HG03175 (cell line): Measurements from ENCODE around the gene DDX23.
"Not testable (repeated sequence)": the region's sequence is repeated elsewhere in the genome, so short reads cannot be mapped to it uniquely, and the experiment has no call there.

Experiments
- ATAC-seq: cut with Tn5 transposase; IDR thresholded peaks from one replicate; pipeline ENCODE4 v1.9.1; 2021; ENCODE audit warnings: mild to moderate bottlenecking, moderate library complexity; ENCODE audit not compliant: unreplicated experiment

DDX23 gene

DNA sequence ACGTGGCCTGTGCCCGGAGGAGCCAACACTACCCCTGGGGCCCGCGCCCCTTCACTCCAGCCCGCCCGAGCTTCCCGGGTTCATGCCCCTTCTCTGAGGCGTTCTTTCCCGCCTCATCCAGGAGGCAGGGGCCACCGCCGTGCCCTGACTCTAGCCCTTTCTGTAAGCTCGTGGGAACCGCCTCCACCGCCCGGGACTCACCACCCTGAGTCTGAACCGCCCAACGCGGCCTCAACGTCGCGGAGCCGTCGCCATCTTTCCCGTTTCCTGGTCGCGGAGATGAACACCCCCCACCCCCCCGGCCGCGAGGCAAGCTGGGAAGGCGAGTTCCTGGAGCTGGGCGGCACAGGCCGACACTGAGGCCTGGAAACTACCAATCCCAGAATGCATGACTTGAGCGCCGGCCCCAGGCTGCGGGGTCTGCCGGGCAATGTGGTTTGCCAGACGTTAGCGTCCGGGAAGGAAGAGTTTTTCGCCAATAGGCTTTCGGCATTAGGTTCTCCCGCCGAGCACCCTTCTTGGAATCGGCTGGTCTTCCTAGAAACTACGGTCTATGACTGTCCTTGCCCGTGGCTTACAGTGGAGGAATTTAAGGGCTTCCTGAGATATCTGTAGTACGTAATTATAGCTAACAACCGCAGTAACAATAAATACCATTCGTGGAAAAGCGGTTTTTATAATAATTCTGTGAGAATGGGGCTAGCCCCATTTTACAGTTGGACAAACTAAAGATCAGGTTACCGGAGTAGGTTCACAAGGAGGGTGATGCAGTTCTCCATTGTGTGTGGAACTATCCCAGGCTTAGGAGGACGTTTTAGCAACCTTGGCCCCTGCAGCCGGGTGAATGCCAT, at the start of gene DDX23:
Gene DDX23 (minus strand): TSS at position 281 of the 851 bp plus-strand sequence. CDS start 6,381 bp downstream, outside the sequence.
- peak; percentile 94 for ATAC-seq

DNA sequence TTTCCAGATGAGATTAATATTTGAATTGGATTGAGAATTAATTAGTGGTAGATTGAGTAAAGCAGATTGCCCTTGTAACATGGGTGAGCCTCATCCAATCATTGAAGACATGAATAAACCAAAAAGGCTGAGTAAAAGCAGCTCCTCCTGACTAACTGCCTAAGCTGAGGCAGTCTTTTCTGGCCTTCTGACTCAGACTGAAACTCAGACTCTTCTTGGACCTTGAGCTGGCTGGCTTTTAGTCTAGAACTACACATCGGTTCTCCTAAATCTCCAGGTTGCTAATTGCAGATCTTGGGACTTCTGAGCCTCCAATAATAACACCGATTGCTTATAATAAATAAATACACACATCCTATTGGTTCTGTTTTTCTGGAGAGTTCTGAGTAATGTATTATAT, 49.3 kb upstream of the DDX23 start:
- peak; percentile 54 for ATAC-seq

DNA sequence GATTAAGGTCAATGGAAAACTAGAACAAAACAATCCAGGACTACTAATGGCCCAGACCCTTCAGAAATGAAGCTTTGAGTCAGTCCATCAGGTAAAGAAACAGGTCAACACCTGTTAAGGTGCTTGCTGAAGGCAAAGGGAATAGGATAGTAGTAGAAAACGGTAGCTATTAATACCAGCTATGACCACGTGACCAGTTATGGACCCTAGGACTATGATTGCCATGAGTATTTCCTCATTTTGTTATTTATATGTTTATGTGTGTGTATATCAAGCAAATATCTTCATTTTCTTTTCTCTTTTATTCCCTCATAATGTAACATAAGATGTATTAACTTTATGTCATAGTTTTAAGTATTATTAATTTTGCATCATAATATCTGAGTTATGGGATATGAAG, 47.7 kb upstream of the DDX23 start:
- no peak for ATAC-seq

DNA sequence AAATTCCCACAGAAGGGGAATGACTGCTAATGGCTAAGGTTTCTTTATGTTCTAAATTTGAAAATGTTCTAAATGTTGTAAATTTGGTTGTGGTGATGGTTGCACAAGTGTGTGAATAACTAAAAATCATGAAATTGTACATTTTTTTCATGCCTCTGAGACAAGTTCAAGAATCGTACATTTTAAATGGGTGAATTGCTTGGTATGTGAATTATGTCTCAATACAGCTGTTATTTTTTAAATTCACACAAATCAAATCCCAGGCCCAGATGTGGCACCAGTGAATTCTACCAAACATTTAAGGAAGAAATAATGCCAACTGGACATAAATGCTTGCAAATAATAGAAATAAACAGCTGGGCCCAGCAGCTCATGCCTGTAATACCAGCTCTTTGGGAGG, 42.3 kb upstream of the DDX23 start:
- no peak for ATAC-seq

DNA sequence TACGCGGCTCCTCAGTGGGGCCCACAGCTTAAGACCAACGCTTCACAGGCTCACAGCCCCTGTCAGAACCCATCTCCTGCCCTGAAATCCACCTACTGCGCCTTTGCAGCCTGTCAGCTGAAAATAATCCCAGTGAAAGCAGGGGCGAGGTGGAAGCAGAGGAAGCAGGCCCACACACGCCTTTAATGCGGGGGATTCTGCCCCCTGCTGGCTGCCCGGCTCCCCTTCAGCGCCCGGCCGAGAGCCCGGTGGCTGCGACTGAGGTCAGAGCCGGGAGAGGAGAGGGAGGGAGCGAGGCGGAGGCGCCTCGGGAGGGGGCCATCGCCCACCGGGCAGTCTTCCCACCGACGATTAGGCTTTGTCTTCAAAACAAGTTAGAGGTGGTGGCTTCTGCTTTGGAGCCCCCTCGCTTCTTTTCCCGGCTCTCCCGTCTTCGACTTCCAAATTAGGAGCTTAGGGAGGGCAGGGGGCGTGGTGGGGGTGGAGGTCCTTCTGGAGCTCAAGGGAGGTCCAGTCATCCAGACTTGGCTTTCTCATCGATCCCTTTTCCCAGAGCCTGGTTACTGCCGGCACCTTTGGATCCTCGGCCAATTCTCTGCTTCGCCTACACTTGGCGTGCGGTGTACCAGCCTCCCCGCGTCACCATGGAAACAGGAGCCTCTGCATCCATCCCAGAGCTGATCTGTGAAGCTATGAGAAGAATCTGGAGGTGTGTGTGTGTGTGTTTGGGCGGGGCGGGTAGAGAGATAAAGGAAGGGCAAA, 38.9 kb upstream of the DDX23 start:
- ATAC-seq: peak; percentile 82

DNA sequence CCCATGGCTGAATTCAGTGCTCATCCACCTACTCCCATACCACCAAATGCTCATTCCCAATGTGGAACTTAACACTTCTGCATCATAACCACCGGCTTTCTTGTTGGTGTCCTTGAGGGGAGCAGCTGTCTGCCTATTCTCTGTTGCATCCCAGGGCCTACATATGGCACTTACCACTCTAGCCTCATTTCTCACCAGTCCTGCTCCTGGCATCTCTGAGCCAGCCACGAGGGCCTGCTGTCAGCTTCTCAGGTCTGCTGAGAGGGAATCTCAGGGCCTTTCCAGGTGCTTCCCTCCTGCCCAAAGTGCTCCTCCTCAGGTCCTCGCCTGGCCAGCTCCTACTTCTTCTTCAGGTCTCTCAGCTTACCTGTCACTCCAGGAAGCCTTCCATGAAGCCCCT, 37.7 kb upstream of the DDX23 start:
- ATAC-seq: no peak

DNA sequence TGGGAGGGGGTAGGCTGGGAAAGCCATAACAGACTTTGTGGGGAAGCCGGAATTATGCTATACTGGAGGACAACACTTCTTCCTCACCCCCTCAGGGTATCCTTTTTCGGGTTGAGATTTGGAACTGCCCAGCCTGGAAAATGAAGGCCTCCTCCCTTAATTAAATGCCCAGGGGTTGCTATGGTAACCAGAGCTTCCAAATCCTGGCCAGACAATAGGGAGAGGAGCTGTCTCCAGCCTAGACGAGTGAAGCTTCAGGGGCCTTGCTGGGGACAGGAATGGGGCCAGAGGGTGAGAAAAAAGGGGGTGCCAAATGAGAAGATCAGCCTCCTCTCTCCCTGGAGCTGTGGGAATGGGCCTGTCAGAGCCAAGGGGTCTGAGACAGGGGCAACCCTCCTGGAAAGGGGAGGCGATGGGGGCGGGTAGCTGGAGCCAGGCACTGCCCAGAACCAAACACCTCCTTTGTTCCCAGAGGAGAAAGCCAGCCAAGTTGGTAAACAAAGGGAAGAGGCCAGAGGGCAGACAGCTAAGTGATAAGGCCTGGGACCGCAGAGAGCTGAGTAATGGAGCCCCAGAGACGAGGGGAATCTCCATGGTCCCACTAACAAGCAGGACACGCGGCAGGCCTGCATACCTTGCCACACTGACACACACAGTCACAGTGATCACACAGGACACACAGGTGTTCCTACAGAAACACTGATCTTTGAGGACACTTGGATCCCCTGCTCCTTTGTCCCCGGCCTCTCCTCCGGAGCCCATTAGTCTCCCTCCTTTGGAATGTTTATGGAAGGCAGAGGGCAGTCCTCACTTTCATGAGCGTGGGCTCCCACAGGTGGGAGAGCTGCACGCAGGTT, 31.6 kb upstream of the DDX23 start:
- no peak for ATAC-seq

DNA sequence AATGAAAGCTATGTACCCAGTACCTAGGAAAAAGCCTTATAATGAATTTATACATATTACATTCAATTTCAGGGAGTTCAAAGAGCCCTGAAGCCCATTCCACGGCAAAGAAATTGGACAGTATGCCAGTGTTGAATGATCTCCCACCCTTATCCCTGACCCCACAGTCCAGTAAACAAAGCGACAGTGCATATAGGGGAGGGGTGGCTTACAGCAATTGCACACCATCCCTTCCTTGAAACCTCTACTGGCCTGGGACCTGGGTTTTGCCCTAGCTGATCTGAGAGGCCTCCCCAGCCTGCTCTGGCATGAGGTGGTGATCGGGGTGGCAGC, 31.0 kb upstream of the DDX23 start:
- ATAC-seq: no peak

DNA sequence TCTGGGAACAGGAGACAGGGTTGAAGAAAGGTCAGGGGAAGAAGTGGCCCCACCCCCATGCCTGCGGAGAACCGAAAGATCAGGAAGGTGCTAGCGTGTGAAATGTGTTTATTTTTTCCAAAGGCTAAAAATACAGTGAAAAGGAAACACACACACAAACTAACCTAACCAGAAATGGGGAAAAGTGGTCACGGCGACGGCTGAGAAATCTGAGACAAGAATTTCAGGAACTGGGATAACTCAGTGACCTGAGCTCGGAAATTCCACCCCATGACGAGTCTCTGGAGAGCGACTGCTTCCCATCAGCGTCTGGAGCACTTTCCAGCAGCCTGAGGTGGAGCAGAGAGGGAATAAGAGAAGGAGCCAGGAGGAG, 30.3 kb upstream of the DDX23 start:
- no peak for ATAC-seq

DNA sequence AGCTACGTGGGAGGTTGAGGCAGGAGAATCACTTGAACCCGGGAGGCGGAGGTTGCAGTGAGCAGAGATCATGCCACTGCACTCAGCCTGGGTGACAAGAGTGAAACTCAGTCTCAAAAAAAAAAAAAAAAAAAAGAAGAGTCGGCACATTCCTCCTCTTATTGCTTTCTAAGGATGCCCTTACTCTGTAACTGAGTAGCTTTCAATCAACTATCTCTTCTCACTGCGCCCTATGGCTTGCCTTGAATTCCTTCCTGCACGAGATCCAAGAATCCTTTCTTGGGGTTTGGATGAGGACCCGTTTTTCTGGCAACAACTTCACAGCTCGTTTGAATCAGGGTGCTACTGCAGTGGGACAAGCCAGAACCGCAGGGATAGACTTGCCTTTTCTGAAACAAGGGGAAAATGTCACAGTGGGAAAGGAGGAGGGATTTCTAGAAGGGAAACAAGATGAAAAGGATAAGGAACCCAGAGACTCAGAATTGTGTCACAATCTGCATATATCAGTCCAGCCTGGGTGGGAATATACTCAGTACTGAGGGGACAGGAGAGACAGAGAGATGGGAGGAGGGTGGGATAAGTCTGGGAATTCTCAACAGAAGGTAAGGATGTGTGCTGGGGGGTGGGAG, 29.8 kb upstream of the DDX23 start:
- ATAC-seq: no peak

DNA sequence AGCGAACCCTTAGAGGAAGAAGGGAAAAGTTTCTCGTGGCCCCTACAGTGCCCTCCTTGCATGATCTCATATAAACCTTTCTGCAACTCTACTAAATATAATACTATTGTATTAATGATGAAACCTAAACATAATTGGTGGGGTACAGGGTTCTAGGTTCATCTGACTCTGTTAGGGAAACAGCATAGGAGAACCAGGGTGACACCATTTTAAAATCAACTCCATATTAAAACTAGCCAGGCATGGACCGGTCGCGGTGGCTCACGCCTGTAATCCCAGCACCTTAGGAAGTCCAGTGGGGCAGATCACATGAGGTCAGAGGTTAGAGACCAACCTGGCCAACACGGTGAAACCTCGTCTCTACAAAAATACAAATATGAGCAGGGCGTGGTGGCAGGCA, 28.7 kb upstream of the DDX23 start:
- ATAC-seq: no peak

DNA sequence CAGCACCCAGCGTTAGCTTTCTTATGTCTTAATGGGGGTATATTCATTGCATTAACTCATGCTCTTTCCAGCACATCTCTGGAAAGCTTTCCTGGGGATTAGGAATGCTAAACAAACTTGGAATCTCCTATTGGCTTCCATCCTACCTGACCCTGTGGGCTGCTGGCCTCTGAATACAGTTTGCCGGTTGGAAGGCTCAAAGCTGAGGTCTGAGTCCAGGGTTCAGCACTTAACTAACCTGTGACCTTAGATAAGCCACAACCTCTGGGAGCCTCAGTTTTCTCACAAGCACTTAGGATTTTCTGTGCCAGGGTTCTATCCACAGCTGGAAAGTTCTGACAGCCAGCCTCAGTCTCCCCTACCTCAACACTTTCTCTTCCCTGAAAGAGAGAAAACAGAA, 26.6 kb upstream of the DDX23 start:
- ATAC-seq: no peak

DNA sequence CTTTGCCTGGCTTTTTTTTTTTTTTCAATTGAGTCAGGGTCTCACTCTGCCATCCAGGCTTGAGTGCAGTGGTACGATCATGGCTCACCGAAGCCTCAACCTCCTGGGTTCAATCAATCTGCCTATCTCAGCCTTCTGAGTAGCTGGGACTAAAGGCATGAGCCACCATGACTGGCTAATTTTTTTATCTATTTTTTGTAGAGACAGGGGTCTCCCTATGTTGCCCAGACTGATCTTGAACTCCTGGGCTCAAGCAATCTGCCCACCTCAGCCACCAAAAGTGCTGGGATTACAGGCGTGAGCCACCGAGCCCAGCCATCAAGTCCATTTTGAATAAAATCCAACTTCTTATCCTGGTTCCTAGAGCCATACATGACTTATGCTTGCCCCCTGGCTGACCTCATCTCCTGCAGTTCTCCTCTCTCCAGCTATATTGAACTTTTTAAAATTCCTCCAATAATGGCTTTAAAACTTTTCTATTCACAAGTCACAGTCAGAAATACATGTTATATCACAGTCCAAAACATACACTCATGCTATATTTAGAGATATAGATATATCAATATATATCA, 24.1 kb upstream of the DDX23 start:
- no peak for ATAC-seq

DNA sequence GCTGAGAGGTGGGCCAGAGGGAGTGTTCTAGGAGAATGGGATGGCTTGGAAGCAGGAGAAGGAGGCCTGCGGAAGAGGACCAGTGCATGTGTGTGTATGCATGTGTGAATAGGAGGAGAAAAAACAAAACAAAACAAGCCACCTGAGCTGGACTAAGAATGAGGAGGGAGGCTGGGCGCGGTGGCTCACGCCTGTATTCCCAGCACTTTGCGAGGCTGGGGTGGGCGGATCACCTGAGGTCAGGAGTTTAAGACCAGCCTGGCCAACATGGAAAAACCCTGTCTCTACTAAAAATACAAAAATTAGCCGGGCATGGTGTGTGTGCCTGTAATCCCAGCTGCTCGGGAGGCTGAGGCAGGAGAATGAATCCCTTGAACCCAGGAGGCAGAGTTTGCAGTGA, 21.6 kb upstream of the DDX23 start:
- not testable (repeated sequence) for ATAC-seq

DNA sequence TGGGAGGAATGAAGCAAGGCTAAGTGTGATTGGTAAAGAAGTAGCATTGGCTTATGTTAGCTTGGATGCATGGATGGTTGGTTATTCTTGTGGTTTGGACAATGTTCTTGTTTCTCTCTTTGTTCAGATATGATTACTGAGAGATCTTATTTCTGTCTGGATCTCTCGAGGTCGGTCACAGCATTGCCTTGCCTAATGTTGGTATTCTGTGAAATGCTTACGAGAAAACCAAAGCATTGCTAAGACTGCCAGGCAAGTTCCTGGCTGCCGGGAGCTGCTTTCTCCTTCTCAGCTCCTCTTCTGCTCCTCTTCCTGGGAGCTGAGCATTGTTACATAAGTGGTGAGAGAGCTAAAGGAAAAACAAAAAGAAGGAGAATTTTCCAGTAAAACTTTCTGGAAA, 21.1 kb upstream of the DDX23 start:
- no peak for ATAC-seq

DNA sequence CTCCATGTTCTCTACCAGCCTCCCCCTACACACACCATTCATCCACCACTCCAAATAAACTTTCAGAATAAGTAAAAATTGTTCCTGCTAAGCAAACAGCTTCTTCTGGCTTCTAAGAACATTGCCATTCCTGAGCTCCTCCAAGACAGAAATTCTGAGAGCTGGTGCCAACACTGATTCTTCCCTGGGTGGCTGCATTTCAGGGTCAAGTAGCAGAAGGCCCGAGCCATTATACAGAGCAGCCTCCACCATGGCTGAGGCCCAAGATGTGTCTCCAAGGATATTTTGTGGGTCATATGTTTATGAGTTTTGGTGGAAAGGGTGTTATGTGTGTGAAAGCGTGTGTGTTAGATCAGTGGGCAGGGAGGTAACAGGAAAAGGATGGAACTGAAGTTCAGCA, 17.2 kb upstream of the DDX23 start:
- ATAC-seq: no peak

DNA sequence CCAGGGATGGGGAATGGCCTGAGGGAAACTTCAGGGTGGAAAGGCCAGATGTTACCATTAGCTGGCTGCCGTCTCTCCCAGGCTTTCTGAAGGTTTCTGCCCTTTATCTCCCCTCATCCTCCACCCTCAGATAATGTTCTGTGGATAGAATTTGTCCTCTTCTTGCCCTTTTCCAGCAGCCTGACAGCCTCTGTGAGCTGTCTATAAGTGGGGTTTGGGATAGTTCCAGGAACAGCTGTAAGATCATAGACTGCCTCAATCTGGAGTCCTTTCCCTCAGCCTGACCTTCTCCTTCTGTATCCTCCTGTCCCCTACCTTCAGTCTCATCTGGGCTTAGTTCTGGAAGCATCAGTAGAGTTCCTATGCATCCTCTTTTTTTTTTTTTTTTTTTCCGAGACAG, 16.5 kb upstream of the DDX23 start:
- no peak for ATAC-seq

DNA sequence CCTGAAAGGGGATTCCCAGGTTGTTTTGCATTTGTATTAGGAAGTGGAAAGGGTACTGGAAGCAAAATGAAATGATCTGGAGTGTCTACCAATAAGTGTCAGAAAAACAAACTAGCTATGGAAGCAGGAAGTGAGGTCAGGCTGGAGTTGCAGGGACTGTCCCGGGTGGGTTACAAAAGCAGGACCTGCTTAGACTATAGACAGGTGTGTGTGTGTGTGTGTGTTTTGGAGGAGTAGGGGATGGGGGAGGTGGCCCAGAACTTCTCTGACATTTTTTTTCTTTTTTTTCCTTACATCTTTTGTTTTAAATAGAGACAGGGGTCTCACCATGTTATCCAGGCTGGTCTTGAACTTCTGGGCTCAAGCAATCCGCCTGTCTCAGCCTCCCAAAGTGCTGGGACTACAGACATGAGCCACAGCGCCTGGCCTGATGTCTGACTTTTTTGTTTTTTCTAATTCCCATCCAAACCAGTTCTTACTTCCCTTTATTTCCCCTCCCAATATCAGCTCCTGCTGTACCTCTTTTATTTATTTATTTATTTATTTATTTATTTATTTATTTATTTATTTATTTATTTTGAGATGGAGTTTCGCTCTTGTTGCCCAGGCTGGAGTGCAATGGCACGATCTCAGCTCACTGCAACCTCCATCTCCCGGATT, 14.2 kb upstream of the DDX23 start:
- ATAC-seq: peak; percentile 31

DNA sequence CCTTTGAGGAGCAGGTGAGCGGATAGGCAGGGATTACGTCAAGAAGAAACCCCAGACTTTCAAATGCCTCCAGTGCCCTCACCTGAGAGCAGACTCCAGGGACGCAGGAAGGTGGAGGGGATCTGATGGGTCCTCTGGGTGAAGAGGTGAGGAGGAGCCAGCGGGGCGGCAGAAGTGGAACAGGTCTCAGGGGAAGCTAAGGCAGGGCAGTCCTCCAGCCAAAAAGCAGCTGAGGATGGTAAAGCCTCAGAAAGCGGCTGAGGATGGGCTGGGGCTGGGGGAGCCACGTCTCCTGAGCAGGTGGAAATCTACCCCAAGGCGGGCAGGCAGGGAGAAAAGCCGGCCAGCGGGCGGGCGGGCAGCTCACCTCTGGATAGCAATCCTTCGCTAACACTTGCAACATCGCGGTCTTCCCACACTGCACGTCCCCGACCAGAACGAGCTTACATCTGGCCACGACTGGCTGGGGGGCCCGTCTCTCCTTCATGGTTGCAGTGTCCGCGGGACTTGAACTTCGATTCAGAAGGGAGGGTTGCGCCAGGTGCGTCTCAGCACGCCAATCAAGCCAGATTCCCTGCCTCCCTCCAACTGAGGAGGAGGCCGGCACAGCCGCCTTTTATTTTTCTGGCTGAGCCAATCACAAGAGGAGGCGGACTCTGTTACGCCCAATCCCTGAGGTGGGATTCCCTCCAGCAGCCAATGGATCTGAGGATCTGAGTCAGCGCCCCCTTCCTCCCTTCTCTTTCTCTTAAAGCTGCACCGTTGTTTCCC, 13.5 kb upstream of the DDX23 start, which contains the start of gene RND1:
Gene RND1 (minus strand): TSS at position 590 of the 771 bp plus-strand sequence. CDS start 103 bp downstream, at position 487.
- peak; percentile 98 for ATAC-seq
